ENCODE measurements around the gene EFCAB13. TPM values are rescaled to one million over a fixed set of nuclear protein-coding genes. Genes with fewer than 3 reads are reported as not detected.
"Not testable (repeated sequence)": the region's sequence is repeated elsewhere in the genome, so short reads cannot be mapped to it uniquely, and the experiment has no call there.

Gene EFCAB13
- total RNA-seq, 3 donors from 2014 or later = 2.7 to 15.3 (median 4.7) TPM

GRCh38 chr17:47413872-47414271 is 90.1 kb downstream of the EFCAB13 start:
- H3K4me1 ChIP-seq (ENCODE audit: low read depth) = no peaks in the 10 kb centered on the region
- H3K9me3 ChIP-seq = no peaks in the 10 kb centered on the region
- DNase-seq = no peak
- H3K4me3 ChIP-seq = no peak overlapping the region
- no peak for TF ChIP-seq CTCF (IDR thresholded peaks at IDR 0.05)
- no peak for ATAC-seq
- H3K36me3 ChIP-seq (ENCODE audit: low read depth) = no peaks in the 10 kb centered on the region
- intact Hi-C loops (cut with DNase I, micrococcal nuclease) = no loop called here

- TF ChIP-seq CTCF (IDR thresholded peaks at IDR 0.05) = no peak
- H3K4me3 ChIP-seq = no peak overlapping the region
- no peaks in the 10 kb centered on the region for H3K36me3 ChIP-seq (ENCODE audit: low read depth)
- H3K4me1 ChIP-seq (ENCODE audit: low read depth) = no peaks in the 10 kb centered on the region
- DNase-seq (no peak), ATAC-seq (no peak)
- intact Hi-C loops (cut with DNase I, micrococcal nuclease) = no loop called here
- H3K9me3 ChIP-seq = no peaks in the 10 kb centered on the region
These were observed 90.9 kb downstream of the EFCAB13 start for GRCh38 chr17:47414612-47415011.

- ATAC-seq (peak; percentile 93), DNase-seq (peak; percentile 57 to 74 (median 63))
- intact Hi-C loops (cut with DNase I, micrococcal nuclease) = no loop called here
- H3K36me3 ChIP-seq (ENCODE audit: low read depth) = no peaks in the 10 kb centered on the region
- no peaks in the 10 kb centered on the region for H3K9me3 ChIP-seq
- H3K4me1 ChIP-seq (ENCODE audit: low read depth) = peaks cover 14% of the 10 kb centered on the region
- H3K4me3 ChIP-seq = peak overlapping the region; percentile 12
- no peak for TF ChIP-seq CTCF (IDR thresholded peaks at IDR 0.05)
These were observed 99.9 kb downstream of the EFCAB13 start for GRCh38 chr17:47423406-47424295.

- H3K4me1 ChIP-seq (ENCODE audit: low read depth) = peaks cover 14% of the 10 kb centered on the region
- ATAC-seq; H3K36me3 ChIP-seq (ENCODE audit: low read depth); H3K9me3 ChIP-seq; DNase-seq; intact Hi-C loops (cut with DNase I, micrococcal nuclease); H3K4me3 ChIP-seq: not testable (repeated sequence)
These were observed 101.5 kb downstream of the EFCAB13 start for GRCh38 chr17:47425233-47425632.

- ATAC-seq; intact Hi-C loops (cut with DNase I, micrococcal nuclease); H3K9me3 ChIP-seq; H3K4me3 ChIP-seq; H3K36me3 ChIP-seq (ENCODE audit: low read depth); DNase-seq: not testable (repeated sequence)
- H3K4me1 ChIP-seq (ENCODE audit: low read depth) = peaks cover 14% of the 10 kb centered on the region
These were observed 102.3 kb downstream of the EFCAB13 start for GRCh38 chr17:47425887-47426635.

- H3K9me3 ChIP-seq = no peaks in the 10 kb centered on the region
- no peak overlapping the region for H3K4me3 ChIP-seq
- ATAC-seq = peak; percentile 66
- H3K36me3 ChIP-seq (ENCODE audit: low read depth) = no peaks in the 10 kb centered on the region
- DNase-seq = peak in 1 of 3 donors; percentile 14
- no peak for TF ChIP-seq CTCF (IDR thresholded peaks at IDR 0.05)
- intact Hi-C loops (cut with DNase I, micrococcal nuclease) = no loop called here
- peaks cover 7% of the 10 kb centered on the region for H3K4me1 ChIP-seq (ENCODE audit: low read depth)
These were observed 104.2 kb downstream of the EFCAB13 start for GRCh38 chr17:47427985-47428384.

GRCh38 chr17:47432240-47432639 is 108.5 kb downstream of the EFCAB13 start:
- not testable (repeated sequence) for H3K4me1 ChIP-seq (ENCODE audit: low read depth); DNase-seq

More at GRCh38 chr17:47432240-47432639, 108.5 kb downstream of the EFCAB13 start:
- H3K4me3 ChIP-seq; intact Hi-C loops (cut with DNase I, micrococcal nuclease); H3K9me3 ChIP-seq; H3K36me3 ChIP-seq (ENCODE audit: low read depth); ATAC-seq: not testable (repeated sequence)
